HUES6 (cell line): Measurements from ENCODE around the gene PMPCA.

ENCODE experiments used
- H3K27ac ChIP-seq: 2 replicates; pipeline ENCODE4 v1.7.0; 2013; ENCODE audit warnings: low read depth, mild to moderate bottlenecking, low read length, inconsistent platforms
- H3K27me3 ChIP-seq: 2 replicates; pipeline ENCODE4 v1.6.1; 2013; ENCODE audit warnings: low read length; ENCODE audit not compliant: control insufficient read depth, insufficient read depth
- H3K36me3 ChIP-seq: 2 replicates; pipeline ENCODE4 v1.6.1; 2013; ENCODE audit warnings: low read length; ENCODE audit not compliant: control insufficient read depth, insufficient read depth
- H3K4me1 ChIP-seq: 2 replicates; pipeline ENCODE4 v1.6.1; 2013; ENCODE audit warnings: low read length; ENCODE audit not compliant: control insufficient read depth, insufficient read depth
- H3K4me3 ChIP-seq: 2 replicates; pipeline ENCODE4 v1.5.1; 2013; ENCODE audit warnings: low read depth, low read length
- H3K9ac ChIP-seq: one replicate; pipeline ENCODE4 v1.6.1; 2013; ENCODE audit warnings: mild to moderate bottlenecking, low read length
- H3K9me3 ChIP-seq: 2 replicates; pipeline ENCODE4 v1.6.1; 2013; ENCODE audit warnings: low read depth, low read length; ENCODE audit not compliant: control insufficient read depth, insufficient read depth

The PMPCA gene

DNA sequence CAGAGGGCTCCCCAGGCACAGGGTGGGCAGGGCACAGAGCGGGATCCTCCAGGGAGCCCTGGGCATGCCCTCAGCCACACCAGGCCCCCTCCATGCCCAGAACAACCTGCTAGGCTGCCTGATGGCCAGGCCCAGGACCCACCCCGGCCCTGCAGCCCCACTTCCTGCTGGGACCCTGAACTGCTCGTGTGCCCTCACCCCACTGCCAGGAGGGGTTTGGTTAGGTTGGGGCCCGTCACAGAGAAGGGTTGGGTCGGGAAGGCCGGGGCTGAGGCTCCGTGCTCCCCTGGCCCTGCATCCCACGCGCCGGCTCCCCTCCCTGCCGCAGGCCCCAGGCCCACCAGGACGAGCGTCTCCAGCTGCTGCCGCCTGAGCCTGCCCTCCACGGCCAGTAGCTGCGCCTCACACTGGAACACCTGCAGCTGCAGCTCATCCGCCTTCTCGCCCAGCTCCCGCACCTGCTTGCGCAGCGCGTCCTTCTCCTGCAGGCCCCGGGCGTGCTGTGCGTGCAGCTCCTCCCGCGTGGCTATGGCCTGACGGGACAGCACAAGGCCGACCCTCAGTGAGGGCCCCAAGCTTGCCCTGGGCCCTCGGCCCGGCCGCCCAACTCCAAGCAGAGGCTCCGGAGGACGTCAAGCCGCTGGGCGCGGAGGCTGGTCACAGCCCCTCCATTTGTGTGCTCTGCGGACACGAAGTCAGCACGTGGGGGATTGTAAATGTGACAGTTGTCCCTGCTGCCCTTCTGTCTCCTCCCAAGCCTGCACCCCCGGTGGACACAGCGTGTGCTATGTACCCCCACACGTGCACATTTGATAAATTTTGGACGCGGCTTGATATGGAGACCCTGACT lies 42.9 kb upstream of the PMPCA start:
- 0 out of 2 replicates have a peak, but pooled peaks cover 4% of the 10 kb centered on the region for H3K36me3 ChIP-seq

DNA sequence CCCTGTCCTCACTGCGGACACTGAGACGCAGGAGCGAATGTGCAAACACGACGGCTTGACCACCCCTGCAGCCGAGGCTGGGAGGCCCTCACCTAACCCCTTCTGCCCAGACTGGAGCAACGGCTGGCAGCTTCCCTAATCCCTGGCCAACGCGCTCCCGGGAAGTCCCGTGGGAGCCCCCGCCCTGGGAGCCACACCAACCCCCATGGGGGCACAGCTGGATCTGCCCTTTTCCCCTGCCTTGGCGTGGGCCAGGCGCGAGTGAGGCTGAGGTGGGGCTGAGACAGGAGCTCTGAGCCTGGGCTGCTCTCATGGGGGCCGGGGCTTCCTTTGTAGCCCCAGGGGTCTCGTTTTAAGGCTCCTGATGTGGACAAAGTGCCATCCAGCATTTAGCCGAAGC lies 42.3 kb upstream of the PMPCA start:
- H3K4me3 ChIP-seq = no peak overlapping the region
- no peak overlapping the region for H3K27ac ChIP-seq
- 0 out of 2 replicates have a peak, but pooled peaks cover 4% of the 10 kb centered on the region for H3K36me3 ChIP-seq
- no peaks in the 10 kb centered on the region for H3K9me3 ChIP-seq
- H3K9ac ChIP-seq = peak overlapping the region; percentile 10
- H3K4me1 ChIP-seq = peaks cover 14% of the 10 kb centered on the region
- H3K27me3 ChIP-seq = no peaks in the 10 kb centered on the region

More for the DNA sequence above, 42.9 kb upstream of the PMPCA start:
- H3K4me3 ChIP-seq = no peak overlapping the region
- peak overlapping the region; percentile 10 for H3K9ac ChIP-seq
- no peak overlapping the region for H3K27ac ChIP-seq
- H3K9me3 ChIP-seq = no peaks in the 10 kb centered on the region
- H3K27me3 ChIP-seq = no peaks in the 10 kb centered on the region
- H3K4me1 ChIP-seq = peaks cover 17% of the 10 kb centered on the region

- Histone ChIP-seq H3K36me3 (peaks cover 10% of the 10 kb centered on the region), H3K9ac (no peak overlapping the region), H3K27ac (no peak overlapping the region), H3K4me1 (peaks cover 4% of the 10 kb centered on the region; the same call in 1 of the 2 replicates), H3K27me3 (no peaks in the 10 kb centered on the region), H3K9me3 (no peaks in the 10 kb centered on the region), H3K4me3 (no peak overlapping the region)
Measured at GRCh38 chr9:136370037-136370436, 40.4 kb upstream of the PMPCA start.

- no peaks in the 10 kb centered on the region for H3K9me3 ChIP-seq
- H3K36me3 ChIP-seq = peaks cover 18% of the 10 kb centered on the region
- no peaks in the 10 kb centered on the region for H3K27me3 ChIP-seq
- H3K27ac ChIP-seq = no peak overlapping the region
- H3K4me3 ChIP-seq = no peak overlapping the region
- no peak overlapping the region for H3K9ac ChIP-seq
- no peaks in the 10 kb centered on the region; the same call in 1 of the 2 replicates for H3K4me1 ChIP-seq
Measured at GRCh38 chr9:136370687-136371532, 39.5 kb upstream of the PMPCA start.

DNA sequence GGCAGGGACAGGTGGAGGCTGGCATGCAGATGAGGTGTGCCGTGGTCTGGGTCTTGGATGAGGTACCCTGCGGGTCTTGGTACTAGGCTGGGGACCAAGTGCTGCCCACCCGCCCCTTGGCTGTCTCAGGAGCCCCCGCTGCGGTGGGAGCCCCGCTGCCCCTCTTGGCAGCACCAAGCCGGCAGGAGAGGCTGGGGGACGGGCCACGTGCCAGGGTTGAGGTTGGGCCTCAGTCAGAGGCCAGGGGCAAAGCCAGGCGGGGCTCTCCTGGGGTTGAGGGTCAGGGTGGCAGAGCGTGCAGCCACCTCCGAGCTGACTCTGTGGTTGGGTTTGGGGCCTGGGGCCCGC lies 39.0 kb upstream of the PMPCA start:
- H3K9ac ChIP-seq = no peak overlapping the region
- no peaks in the 10 kb centered on the region; the same call in 1 of the 2 replicates for H3K4me1 ChIP-seq

DNA sequence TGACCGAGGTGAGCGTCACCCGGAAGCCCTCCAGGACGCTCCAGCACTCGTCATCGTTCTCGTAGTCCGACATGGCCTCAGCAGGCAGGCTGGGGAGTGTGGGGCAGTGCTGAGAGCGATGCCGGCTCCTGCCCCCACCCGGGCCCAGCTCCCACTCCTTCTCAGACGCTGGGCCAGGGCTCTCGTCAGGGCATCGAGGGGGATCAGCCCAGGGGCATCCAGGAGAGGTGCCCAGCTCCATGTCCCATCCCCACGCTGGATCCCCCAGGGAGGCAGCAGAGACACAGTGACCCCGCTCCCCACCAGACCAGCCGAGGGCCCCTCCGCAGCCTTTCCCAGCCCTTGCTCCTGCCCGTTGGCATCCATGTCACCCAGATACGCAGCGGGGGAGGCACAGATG lies 38.5 kb upstream of the PMPCA start:
- H3K27me3 ChIP-seq = no peaks in the 10 kb centered on the region
- H3K27ac ChIP-seq = no peak overlapping the region
- peaks cover 29% of the 10 kb centered on the region for H3K36me3 ChIP-seq
- no peak overlapping the region for H3K9ac ChIP-seq
- no peaks in the 10 kb centered on the region for H3K9me3 ChIP-seq
- no peak overlapping the region for H3K4me3 ChIP-seq
- H3K4me1 ChIP-seq = no peaks in the 10 kb centered on the region; the same call in 1 of the 2 replicates

More for the DNA sequence above, 39.0 kb upstream of the PMPCA start:
- Histone ChIP-seq H3K27me3 (no peaks in the 10 kb centered on the region), H3K9me3 (no peaks in the 10 kb centered on the region), H3K36me3 (peaks cover 24% of the 10 kb centered on the region), H3K27ac (no peak overlapping the region), H3K4me3 (no peak overlapping the region)

DNA sequence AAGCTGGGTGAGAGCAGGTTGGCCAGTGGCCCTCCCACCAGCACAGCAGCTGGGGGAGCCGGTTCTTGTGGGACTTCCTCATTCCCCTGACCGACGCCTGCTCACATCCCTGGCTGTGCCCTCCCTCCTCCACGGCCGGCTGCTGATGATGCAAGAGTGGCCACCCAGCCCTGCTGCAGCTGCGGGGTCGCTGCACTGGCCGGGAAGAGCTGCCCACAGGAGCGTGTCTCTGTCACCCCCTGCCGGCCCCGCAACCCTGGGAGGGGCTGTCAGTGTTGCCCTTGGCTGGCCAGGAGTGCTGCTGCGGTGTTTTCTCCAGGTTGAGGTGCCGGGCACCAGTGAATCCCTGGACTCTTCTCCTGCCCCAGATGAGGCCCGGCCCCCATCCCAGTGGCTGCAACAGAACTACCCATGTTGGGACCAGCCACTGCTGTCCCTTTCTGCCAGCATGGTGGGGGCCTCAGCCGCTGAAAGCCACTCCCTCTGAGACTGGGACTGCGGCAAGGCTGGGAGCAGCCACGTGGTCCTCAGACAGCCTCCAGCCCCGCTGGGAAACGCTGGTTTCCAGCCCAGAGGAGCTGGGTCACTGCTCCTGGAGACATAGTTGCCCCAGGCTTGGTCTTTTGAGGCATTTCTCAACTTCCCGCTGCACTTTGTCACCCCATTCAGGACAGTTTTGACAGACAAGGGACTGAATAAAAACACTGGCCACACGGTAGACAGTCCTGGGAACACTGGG lies 37.7 kb upstream of the PMPCA start:
- Histone ChIP-seq H3K4me3 (no peak overlapping the region), H3K9ac (no peak overlapping the region), H3K27ac (no peak overlapping the region; the same call in 1 of the 2 replicates)

DNA sequence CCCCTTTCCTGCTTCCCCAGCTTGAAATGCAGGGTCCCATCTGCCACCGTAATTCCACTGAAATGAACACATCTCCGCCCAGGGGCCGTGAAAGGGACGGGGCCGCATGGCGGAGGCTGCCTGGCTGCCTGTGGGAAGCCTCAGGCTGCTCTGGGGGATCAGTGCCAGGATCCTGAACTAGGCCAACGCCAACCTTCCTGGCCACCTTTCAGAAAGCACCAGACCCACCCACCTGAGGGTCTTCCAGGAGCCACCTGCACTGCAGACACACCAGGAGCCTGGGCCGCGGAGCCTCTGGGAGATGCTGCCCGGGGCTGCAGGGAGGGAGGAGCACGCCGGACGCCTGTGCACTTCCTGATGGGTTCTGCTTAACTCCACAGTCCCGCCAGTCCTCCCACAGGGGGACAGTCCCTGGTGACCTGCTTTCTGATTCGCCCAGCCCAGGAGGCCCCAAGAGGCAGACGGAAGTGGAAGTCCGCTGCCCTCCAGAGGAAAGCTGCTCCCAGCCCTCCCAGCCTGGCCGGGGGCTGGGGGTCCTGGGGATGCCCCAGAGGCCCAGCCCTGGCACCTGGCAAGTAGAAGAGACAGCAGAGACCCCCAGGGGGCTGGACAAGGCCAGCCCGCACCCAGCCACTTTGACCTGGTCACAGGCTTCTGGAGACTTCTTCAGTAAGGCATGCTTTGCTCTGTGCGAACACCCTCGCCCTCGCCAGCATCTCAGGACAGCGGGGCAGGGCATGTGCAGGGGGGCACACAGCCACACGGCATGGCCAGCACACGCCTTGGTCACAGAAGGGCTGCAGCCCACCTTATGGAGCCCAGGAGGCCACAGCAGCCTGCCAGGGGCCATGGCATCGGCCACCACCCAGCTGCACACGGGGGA lies 36.9 kb upstream of the PMPCA start, which contains the start of gene CARD9:
TSS of gene CARD9 (minus strand) at position 370 of the 883 bp plus-strand sequence. CDS start 1,591 bp downstream, outside the sequence.
- Histone ChIP-seq H3K27me3 (no peaks in the 10 kb centered on the region), H3K9me3 (no peaks in the 10 kb centered on the region), H3K9ac (peak within 1 kb of the TSS; percentile 34), H3K27ac (peak within 1 kb of the TSS; percentile 58), H3K4me1 (no peaks in the 10 kb centered on the region; the same call in 1 of the 2 replicates), H3K36me3 (peaks cover 40% of the 10 kb centered on the region), H3K4me3 (no peak within 1 kb of the TSS)

More for the DNA sequence above, 37.7 kb upstream of the PMPCA start:
- Histone ChIP-seq H3K4me1 (no peaks in the 10 kb centered on the region; the same call in 1 of the 2 replicates), H3K36me3 (peaks cover 34% of the 10 kb centered on the region), H3K27me3 (no peaks in the 10 kb centered on the region), H3K9me3 (no peaks in the 10 kb centered on the region)

DNA sequence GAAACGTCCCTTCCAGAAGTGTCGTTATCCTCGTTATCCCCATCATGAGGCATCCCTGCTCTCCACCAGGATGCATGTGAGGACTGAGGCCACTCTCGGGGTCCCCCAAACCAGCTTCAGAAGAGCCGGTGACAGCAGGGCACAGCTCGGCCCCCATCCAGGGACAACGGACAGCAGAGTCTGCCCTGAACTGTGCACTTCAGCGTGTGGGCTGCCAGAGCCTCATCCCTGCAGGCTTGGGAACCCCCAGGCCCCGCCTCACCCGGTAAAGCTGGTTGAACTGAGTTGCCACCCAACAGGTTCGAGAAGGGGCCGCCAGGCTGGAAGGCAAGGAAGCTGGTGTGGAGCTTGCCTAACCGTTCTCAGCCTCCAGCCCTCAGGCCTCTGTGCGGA lies 36.3 kb upstream of the PMPCA start:
- Histone ChIP-seq H3K27me3 (no peaks in the 10 kb centered on the region), H3K27ac (peak overlapping the region; percentile 58; the same call in 1 of the 2 replicates), H3K9me3 (no peaks in the 10 kb centered on the region), H3K4me1 (no peaks in the 10 kb centered on the region; the same call in 1 of the 2 replicates), H3K36me3 (peaks cover 46% of the 10 kb centered on the region), H3K4me3 (no peak overlapping the region), H3K9ac (no peak overlapping the region)

GRCh38 chr9:136375096-136375495 lies 35.4 kb upstream of the PMPCA start:
- H3K9me3 ChIP-seq = no peaks in the 10 kb centered on the region
- H3K27ac ChIP-seq = 0 out of 2 replicates have a peak overlapping the region, but pooled peaks have one; percentile 1
- no peaks in the 10 kb centered on the region; the same call in 1 of the 2 replicates for H3K4me1 ChIP-seq
- H3K27me3 ChIP-seq = no peaks in the 10 kb centered on the region
- H3K36me3 ChIP-seq = peaks cover 54% of the 10 kb centered on the region
- no peak overlapping the region for H3K4me3 ChIP-seq
- no peak overlapping the region for H3K9ac ChIP-seq
